Ovary (tissue), 3 donors: ENCODE measurements around the gene CDKAL1.

ENCODE experiments used
- EP300 ChIP-seq: sonication (generic); formaldehyde crosslinking; IDR thresholded peaks from one replicate; pipeline ENCODE4 v1.6.1; 2017; ENCODE audit warnings: antibody characterized with exemption
- POLR2A ChIP-seq: fragments of 450-650 bp; IDR thresholded peaks from one replicate; pipeline ENCODE4 v1.6.1; 2017; ENCODE audit warnings: antibody characterized with exemption, mild to moderate bottlenecking, moderate library complexity
- TF ChIP-seq, protein P1 (sequence below), 3 donors: fragments of 450-650 bp in 2 of 3; fragments of 200-600 bp in 1 of 3; IDR thresholded peaks; one replicate each; pipeline versions ENCODE4 v1.5.1 to v1.8.0; 2016 to 2022; ENCODE audit warnings: antibody characterized with exemption in 3 of 3, mild to moderate bottlenecking in 1 of 3
- donor health status: DM: no; HTN: no; CAD: no.

DNA sequence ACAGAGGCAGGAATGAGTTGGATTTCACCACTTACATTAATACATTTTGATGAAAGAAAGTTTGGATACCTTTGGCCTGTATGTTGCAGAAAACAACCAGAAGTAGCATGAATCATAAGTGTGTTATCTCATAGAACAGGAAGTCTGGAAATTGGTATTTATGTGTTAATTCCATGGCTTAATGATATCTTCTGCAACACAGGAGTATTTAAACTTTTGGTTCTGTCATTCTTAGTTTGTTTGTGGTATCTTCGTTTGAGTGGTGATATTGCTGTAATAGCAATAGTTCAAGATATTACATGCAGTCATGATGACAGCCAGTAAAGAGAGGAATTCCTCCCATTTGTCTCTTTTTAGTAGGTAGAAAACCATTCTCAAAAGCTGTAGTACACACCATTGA is 177.3 kb downstream of the CDKAL1 start:
- TF ChIP-seq, protein P1, sequence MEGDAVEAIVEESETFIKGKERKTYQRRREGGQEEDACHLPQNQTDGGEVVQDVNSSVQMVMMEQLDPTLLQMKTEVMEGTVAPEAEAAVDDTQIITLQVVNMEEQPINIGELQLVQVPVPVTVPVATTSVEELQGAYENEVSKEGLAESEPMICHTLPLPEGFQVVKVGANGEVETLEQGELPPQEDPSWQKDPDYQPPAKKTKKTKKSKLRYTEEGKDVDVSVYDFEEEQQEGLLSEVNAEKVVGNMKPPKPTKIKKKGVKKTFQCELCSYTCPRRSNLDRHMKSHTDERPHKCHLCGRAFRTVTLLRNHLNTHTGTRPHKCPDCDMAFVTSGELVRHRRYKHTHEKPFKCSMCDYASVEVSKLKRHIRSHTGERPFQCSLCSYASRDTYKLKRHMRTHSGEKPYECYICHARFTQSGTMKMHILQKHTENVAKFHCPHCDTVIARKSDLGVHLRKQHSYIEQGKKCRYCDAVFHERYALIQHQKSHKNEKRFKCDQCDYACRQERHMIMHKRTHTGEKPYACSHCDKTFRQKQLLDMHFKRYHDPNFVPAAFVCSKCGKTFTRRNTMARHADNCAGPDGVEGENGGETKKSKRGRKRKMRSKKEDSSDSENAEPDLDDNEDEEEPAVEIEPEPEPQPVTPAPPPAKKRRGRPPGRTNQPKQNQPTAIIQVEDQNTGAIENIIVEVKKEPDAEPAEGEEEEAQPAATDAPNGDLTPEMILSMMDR (IDR thresholded peaks at IDR 0.05) = no peak
- no peak for TF ChIP-seq POLR2A
- TF ChIP-seq EP300 = no peak
